Duodenal mucosa (tissue), 2 donors: ENCODE data around the gene TMEM115.

ENCODE experiments used
- H3K27ac ChIP-seq: one replicate; pipeline ENCODE4 v1.7.0; 2013; ENCODE audit warnings: low read depth, low read length
- H3K27me3 ChIP-seq, 2 donors: one replicate each; pipeline ENCODE4 v1.7.0; 2013; ENCODE audit warnings: low read length in 2 of 2, control low read depth in 1 of 2; ENCODE audit not compliant: insufficient read depth in 2 of 2, control insufficient read depth in 1 of 2
- H3K36me3 ChIP-seq, 2 donors: one replicate each; pipeline ENCODE4 v1.7.0; 2013; ENCODE audit warnings: low read length in 2 of 2, control low read depth in 1 of 2; ENCODE audit not compliant: insufficient read depth in 2 of 2, control insufficient read depth in 1 of 2
- H3K4me1 ChIP-seq, 2 donors: one replicate each; pipeline ENCODE4 v1.7.0; 2013; ENCODE audit warnings: low read length in 2 of 2, control low read depth in 1 of 2; ENCODE audit not compliant: insufficient read depth in 2 of 2, control insufficient read depth in 1 of 2
- H3K4me3 ChIP-seq, 2 donors: one replicate each; pipeline ENCODE4 v1.7.0; 2013; ENCODE audit warnings: low read length in 2 of 2, low read depth in 1 of 2
- H3K9ac ChIP-seq, 2 donors: one replicate each; pipeline ENCODE4 v1.7.0; 2013; ENCODE audit warnings: low read length in 2 of 2, low read depth in 1 of 2
- H3K9me3 ChIP-seq, 2 donors: one replicate each; pipeline ENCODE4 v1.7.0; 2013; ENCODE audit warnings: low read length in 2 of 2, control low read depth in 1 of 2; ENCODE audit not compliant: control insufficient read depth in 1 of 2

TMEM115 gene, protein sequence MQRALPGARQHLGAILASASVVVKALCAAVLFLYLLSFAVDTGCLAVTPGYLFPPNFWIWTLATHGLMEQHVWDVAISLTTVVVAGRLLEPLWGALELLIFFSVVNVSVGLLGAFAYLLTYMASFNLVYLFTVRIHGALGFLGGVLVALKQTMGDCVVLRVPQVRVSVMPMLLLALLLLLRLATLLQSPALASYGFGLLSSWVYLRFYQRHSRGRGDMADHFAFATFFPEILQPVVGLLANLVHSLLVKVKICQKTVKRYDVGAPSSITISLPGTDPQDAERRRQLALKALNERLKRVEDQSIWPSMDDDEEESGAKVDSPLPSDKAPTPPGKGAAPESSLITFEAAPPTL

DNA sequence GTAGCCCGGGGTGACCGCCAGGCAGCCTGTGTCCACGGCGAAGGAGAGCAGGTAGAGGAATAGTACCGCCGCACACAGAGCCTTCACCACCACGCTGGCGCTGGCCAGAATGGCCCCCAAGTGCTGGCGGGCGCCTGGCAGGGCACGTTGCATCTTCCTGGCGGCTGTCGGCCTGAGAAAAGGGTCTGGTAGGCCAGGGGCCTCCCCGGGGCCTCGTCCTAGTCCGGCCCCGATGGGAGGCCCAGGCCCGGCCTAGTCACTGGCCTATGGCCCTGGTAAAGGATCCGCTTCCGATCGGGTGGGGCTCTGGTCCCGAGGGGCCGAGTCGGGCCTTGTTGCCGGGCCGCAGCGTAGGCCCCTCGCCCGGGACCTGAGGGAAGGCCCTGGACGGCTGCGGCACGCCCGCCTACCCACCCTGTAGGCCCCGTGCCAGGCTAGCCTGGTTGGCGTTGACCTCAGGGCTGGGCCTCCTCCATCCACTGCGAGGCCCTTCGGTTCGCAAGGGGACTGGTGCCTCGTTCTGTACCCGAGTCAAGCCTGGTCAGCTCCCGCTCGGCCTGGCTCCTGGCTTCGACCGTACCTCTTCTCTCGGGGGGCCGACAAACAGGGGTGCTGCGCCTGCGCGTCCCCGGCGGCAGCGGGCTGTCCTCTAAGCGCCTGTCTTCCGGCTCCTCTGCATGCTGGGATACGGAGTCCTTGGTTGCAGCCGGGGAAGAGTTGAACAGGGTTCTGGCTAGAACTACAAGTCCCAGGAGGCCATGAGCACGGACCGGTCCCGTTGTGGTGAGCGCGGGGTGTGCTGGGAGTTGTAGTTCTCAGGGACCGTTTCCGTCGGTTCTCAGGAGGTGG lies at the start of gene TMEM115:
TSS of gene TMEM115 (minus strand) at position 611 of the 849 bp plus-strand sequence. CDS start at position 153, 458 bp downstream.
- peaks cover 41 to 48% of the 10 kb centered on the region in 2 donors for H3K4me1 ChIP-seq
- H3K36me3 ChIP-seq = peaks cover 20 to 23% of the 10 kb centered on the region in 2 donors
- H3K9ac ChIP-seq = peak within 1 kb of the TSS; percentile 97 to 98

DNA sequence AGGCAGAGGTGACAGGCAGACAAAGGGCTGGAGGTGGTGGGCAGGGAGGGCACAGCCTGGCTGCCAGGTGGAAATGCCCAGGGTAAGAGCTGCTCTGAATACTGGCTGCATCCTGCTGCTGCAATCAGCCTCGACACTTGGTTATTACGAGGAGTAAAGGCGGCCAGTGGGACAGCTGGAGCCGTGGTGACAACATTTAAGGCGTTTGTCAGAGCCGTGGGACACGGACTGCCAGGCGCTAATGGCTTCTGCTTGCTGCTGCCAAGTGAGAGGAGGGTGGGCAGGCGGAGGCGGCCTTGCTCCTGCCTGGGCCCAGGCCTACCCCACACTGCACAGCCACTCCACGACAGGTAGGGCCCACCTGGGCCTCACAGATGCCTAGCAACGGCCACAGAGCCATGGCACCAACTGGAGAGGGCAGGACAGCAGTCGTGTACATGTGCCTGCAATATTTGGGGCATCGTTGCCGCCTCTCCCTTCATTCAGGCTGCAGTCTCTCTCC lies 49.2 kb upstream of the TMEM115 start:
- Histone ChIP-seq H3K27ac (no peak overlapping the region), H3K4me1 (no peaks in the 10 kb centered on the region), H3K36me3 (no peaks in the 10 kb centered on the region), H3K9me3 (no peaks in the 10 kb centered on the region), H3K27me3 (no peaks in the 10 kb centered on the region), H3K4me3 (no peak overlapping the region), H3K9ac (no peak overlapping the region)

More for the DNA sequence above, at the start of gene TMEM115:
- Histone ChIP-seq H3K4me3 (peak within 1 kb of the TSS; percentile 93 to 95), H3K9me3 (no peaks in the 10 kb centered on the region), H3K27me3 (no peaks in the 10 kb centered on the region), H3K27ac (peak within 1 kb of the TSS; percentile 87)

DNA sequence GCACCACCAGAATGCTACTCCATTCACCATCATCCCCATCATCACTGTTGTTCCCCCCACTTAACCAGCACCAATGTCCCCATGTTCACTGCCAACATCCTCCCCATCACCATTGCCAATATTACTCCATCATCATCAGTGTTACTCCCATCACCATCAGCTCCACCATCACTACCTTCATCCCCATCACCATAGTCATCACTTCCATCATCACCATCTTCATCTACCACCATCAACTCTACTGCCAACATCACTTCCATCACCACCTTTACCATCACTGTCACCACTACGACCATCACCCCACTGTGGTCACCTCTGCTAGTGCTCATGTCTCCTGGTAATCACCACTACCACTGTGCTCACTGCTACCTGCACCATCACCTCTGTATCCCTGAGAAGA lies 47.2 kb upstream of the TMEM115 start:
- Histone ChIP-seq H3K9me3 (no peaks in the 10 kb centered on the region), H3K4me3 (no peak overlapping the region), H3K36me3 (no peaks in the 10 kb centered on the region), H3K9ac (no peak overlapping the region), H3K27ac (no peak overlapping the region), H3K4me1 (peaks cover 0 to 5% of the 10 kb centered on the region in 2 donors), H3K27me3 (no peaks in the 10 kb centered on the region)

DNA sequence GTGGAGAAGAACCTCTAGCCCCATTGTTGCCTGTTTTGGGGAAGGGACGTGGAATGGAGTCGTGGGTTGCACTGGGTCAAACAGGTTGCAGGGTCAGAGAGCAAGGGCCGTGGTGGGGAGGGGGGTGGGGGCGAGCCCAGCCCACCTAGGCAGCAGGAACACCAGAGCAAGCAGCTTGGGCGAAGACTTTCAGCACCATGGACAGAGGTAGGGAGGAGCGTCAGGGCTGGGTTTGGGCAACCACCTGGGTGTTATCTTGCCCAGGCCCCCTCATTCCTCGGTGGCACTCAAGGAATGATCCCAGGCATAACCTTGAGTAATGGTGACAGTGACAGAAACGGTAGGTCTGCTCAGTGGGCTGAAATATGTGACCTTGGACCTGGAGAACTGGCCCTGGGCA lies 45.9 kb upstream of the TMEM115 start:
- no peak overlapping the region for H3K27ac ChIP-seq
- H3K27me3 ChIP-seq = no peaks in the 10 kb centered on the region

DNA sequence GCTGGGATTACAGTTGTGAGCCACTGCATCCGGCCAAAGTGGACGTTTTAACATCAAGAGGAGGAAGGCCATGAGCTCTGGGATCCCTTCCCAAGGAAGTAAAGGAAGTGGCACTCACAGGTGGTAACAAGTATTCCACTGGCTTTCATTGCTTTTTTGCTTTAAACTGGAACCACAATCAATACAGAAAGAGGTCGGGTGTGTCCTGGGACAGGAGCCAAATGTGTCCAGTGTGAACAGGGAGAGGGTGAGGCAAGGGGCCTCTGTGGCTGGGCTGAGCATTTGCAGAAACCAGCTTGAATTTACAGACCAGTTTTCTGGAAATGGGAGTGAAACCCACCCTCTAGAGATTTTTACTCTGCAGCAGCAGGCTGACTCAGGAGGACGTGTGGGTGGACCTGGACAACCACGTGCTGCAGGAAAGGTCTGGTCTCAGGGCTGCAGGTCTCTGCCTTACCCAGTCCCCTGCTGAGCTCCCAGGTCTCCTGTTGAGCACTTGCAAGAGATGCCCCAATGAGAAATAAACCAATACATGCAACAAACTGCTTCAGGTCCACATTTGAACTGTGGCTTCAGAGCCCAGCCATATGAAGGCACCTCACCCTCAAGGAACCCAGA lies 42.8 kb upstream of the TMEM115 start:
- no peak overlapping the region for H3K9ac ChIP-seq
- H3K9me3 ChIP-seq = no peaks in the 10 kb centered on the region
- H3K4me3 ChIP-seq = no peak overlapping the region
- no peak overlapping the region for H3K27ac ChIP-seq
- H3K36me3 ChIP-seq = no peaks in the 10 kb centered on the region
- H3K27me3 ChIP-seq = no peaks in the 10 kb centered on the region
- H3K4me1 ChIP-seq = peaks cover 0 to 5% of the 10 kb centered on the region in 2 donors

More for the DNA sequence above, 45.9 kb upstream of the TMEM115 start:
- Histone ChIP-seq H3K9me3 (no peaks in the 10 kb centered on the region), H3K4me3 (no peak overlapping the region), H3K9ac (no peak overlapping the region), H3K4me1 (peaks cover 0 to 5% of the 10 kb centered on the region in 2 donors), H3K36me3 (no peaks in the 10 kb centered on the region)

DNA sequence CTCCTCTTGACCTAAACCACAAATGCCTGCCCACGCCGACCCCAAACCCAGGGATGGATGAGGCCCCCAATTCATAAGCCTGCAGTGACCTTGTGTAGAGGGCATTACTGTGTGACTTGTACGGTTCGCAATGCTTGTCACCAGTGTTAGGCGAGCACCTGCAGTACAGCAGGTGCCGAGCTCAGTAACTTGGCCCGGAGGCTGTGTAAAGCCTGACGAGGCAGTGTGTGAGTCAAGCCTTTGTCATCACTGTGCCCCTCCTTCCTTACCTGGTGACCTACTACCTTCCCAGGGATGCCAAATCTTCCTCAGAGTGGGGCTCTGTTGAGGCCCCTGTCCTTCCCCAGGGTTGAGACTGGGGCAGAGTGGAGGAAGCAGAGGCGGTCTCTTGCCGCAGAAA lies 37.2 kb upstream of the TMEM115 start:
- H3K4me1 ChIP-seq = peaks cover 4 to 7% of the 10 kb centered on the region in 2 donors
- no peaks in the 10 kb centered on the region for H3K9me3 ChIP-seq
- no peaks in the 10 kb centered on the region for H3K27me3 ChIP-seq
- H3K9ac ChIP-seq = no peak overlapping the region
- H3K27ac ChIP-seq = no peak overlapping the region
- no peaks in the 10 kb centered on the region for H3K36me3 ChIP-seq
- H3K4me3 ChIP-seq = no peak overlapping the region

DNA sequence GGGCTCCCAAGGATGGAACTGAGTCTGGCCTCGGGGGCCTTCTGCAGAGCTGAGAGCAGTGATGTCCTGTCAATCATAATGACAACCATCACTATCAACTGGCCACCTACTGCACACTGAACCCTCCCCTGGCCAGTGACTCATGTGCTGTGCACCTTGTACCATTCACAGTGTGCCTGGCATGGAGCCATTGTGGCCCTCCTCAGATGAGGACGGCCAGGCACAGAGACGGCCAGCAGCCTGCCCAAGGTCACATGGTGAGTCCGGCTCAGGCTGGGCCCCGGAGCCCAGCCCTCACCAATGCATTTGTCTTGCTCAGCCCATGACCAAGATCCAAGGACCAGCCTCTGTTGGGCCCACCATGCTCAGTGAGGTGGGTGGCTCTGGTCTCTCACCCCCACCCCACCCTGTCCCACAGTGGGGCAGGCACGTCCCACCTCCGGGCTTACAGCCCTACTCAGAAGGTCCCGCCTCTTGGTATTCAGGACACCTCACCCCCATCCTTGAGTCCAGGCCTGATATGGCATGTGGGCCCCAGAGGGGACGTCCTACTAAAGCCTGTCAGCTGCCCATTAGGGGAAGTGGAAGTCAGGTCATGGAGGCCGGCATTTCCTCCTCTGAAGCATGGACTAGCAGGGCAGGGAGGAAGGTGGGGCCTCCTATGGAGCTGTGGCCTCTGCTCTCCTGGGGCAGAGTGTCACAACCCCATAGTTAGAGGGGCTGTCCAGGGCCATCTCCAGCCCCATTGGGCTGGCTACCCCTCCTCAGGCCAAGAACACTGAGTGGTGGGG lies 35.9 kb upstream of the TMEM115 start:
- Histone ChIP-seq H3K9me3 (no peaks in the 10 kb centered on the region), H3K9ac (no peak overlapping the region), H3K27ac (no peak overlapping the region), H3K36me3 (no peaks in the 10 kb centered on the region), H3K4me3 (no peak overlapping the region), H3K4me1 (peaks cover 17 to 19% of the 10 kb centered on the region in 2 donors), H3K27me3 (no peaks in the 10 kb centered on the region)

DNA sequence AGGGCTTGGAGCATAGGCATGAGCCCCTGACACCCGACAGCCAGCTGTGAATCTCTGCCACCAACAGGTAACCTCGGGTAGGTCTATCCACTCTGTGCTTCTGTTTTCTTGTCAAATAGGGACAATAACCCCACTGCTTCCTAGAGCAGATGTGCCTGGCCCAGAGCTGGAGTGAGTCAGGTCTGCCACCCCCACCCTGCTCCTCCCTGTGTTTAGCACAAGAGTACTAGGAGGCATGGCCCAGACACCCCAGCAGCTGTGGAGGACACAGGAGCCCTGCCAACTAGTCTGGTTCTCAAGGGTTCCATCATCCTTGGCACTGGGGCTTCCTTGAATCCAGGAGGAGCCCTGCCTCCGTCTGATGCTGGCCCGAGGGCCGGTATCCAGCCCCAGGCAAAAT lies 33.7 kb upstream of the TMEM115 start:
- no peaks in the 10 kb centered on the region for H3K36me3 ChIP-seq
- no peak overlapping the region for H3K9ac ChIP-seq
- H3K27me3 ChIP-seq = no peaks in the 10 kb centered on the region
- H3K27ac ChIP-seq = no peak overlapping the region
- H3K4me1 ChIP-seq = peaks cover 20 to 21% of the 10 kb centered on the region in 2 donors
- H3K4me3 ChIP-seq = no peak overlapping the region
- no peaks in the 10 kb centered on the region for H3K9me3 ChIP-seq

DNA sequence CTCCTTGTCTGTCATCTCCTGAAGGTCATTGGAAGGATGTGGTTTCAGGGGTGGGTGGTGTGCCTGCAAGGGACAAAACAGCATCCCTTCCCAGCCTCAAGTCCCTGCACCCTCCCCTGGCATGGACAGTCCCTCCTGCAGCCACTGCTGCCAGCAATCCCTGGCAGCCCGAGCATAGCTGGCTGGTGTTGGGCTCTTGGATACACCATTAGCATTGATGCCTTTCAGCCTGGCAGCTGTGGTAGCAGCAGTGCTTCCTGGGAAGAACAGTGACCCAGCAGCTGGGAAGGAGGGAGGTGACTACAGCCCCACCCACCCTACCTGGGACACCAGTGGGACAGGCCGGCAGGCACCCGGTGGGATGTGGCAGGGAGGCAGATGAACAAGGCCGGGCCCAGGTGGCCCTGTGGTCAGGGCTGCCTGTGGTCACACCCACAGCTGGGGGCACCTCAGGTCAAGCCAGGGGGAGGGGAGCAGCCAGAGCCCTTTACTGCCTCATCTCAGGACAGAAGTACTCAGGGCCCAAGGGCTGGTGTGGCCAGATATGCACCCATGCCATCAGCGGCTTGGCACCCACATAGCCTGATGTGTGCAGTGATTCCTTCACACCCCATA lies 32.9 kb upstream of the TMEM115 start:
- Histone ChIP-seq H3K36me3 (no peaks in the 10 kb centered on the region), H3K27me3 (no peaks in the 10 kb centered on the region), H3K9me3 (no peaks in the 10 kb centered on the region), H3K9ac (no peak overlapping the region), H3K4me1 (peaks cover 20 to 21% of the 10 kb centered on the region in 2 donors), H3K27ac (no peak overlapping the region), H3K4me3 (no peak overlapping the region)
